ENCODE measurements around the gene SLC16A12.

The SLC16A12 gene

GRCh38 chr10:89505640-89506275 lies 29.6 kb downstream of the SLC16A12 start:
- DNase-seq, result no peak

- DNase-seq, result no peak
These were observed 30.7 kb downstream of the SLC16A12 start for GRCh38 chr10:89504691-89505090.

DNA sequence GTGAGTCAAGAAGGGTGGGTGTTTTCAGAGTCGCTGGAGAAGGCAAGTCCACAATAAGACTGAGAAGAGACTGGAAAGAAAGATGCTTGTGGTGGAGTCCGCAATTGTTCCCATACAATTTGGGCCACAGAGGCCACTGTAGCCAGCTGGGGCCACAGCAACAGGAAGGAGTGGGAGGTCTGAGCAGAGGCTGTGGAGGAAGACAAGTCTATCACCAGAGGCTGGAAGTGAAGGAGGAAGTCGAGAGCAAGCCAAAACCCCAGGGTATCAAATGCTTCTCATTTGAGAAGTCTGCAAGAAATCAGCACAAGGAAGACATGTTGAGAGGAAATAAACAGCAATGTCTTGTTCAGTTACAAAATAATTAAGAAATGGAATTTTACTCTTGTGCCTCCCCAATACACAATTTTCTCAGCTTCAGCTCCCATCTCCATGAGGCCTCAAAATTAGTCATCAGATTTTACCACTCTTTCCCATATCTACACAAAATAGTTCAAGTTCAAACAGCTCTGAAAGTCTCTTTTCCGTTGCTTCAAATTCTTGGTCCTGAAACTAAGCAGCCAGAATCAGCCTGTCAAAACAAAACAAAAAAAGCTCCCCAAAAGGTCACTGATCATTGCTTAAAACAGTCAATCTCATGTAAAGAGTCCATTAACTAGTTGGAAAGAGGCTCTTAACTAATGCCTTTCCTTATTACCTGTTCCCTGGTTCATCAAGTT lies 31.6 kb downstream of the SLC16A12 start:
- DNase-seq, result no peak

DNA sequence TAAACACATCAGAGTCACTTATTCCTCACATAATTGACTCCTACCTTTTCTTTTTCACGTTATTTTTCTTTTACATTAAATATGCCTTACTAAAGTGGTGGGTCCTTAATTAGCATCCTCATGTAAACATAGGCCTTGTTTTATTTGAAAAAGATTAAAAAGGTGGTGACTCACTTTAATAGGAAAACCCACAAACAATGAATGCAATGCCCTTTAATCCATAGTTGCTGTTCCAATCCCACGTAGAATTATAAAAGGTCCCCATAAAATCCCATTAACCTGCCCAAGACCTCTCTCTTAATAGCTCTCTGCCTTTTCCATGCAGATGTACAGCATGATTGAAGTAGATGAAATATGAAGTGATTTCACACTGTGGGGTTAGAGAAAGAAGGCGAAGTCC lies 32.2 kb downstream of the SLC16A12 start:
- DNase-seq, result no peak

DNA sequence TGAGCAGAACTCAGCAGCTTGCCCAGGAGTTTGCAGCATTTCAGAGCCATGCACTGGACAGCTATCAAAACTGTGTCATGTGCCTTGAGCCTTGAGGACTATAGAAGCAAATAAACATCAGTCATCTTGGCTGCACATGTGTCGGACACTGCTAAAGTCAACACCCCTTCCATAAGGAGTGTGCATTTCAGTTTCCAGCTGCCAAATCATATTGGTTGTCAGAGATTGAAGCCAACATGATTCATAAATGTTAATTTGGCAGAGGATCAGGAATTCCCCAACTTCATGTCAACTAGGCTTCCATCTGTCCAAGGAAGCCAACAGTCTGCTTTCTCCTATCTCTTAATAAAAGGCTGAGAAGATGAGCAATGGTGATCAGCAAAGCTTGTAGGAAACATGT lies 32.8 kb downstream of the SLC16A12 start:
- DNase-seq, result no peak

DNA sequence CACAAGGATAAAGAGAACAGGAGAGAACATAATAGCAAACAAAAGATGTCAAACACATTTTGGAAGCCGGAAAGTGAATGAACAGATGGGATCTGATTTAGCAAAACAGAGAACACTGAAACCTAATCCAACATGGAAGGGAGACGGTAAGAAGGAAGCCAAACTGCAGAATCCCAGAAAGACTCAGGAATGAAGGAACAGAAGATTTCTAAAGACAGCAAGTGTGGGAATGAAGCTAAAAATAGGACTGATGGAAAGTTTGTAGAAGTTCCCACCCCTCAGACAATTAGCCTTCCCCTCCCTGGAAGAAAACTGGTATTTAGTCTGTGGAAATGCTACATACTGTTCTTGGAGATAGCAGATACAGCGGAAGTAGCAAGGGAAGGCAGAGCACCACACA lies 40.8 kb downstream of the SLC16A12 start:
- no peak for DNase-seq

DNA sequence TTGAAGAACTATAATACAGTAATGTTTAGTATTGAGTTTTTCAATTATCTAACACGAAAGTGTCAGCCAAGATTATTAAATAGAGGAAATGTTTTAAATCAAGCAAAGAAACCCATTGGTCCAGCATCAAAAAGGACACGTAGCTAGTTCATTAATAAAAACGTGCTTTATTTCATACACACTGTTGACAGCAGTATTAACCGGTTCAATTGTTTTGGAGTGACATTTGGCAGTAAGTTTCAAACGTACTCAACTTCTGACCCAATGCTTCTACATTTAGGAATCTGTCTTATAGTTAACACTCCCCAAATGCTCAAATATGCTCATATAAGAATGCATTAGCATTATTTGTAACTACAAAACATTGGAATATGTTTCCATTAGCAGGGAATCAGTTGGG lies 41.3 kb downstream of the SLC16A12 start:
- no peak for DNase-seq

GRCh38 chr10:89491932-89492331 lies 43.5 kb downstream of the SLC16A12 start:
- DNase-seq, result no peak

- DNase-seq, result no peak
These were observed 44.6 kb downstream of the SLC16A12 start for GRCh38 chr10:89490596-89491335.

DNA sequence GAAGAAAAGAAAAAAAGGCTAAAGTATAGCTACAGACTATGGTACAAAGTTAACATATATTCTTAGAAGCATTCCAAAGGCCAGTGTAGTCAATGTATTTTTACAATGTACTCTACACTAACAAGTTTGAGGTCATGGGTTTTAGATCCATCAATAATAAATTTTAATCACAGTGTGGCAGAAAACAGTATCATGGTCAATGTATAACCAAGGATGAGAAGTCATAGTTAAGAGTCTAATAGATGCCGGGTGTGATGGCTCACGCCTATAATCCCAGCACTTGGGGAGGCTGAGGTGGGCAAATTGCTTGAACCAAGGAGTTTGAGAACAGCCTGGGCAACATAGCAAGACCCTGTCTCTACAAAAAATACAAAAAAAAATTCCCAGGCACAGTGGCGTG lies 53.1 kb downstream of the SLC16A12 start:
- no peak for DNase-seq

- DNase-seq, result no peak
These were observed 53.7 kb downstream of the SLC16A12 start for GRCh38 chr10:89481662-89482061.

DNA sequence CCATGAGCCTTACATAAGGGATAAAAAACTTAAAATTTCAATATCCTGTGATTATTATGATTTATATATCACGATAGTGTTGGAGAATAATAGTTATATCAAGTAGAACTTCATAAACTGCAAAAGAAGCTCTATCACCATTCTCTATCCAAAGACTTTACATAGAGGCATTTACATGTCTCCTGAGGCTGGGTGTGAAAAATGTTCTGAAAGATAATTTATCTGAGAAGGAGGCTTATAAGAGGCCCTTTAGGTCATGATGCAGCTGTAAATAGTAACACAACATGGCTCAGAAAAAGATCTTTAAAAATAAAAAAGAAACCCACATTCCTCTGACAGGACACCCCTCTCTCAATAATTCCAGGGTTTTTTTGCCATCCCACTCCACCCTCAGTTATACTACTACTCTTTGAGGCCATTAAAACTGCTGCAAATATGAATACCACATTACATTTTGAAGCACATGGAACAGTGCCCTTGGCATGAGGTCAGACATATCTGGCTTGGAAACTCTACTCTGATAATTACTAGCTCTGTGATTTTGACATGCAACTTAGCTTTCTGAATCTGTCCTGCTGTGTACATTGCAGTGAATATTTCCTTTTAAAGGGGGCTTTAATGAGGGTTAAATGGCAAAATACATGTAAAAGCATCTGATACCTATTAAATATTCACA lies 55.5 kb downstream of the SLC16A12 start:
- no peak for DNase-seq

DNA sequence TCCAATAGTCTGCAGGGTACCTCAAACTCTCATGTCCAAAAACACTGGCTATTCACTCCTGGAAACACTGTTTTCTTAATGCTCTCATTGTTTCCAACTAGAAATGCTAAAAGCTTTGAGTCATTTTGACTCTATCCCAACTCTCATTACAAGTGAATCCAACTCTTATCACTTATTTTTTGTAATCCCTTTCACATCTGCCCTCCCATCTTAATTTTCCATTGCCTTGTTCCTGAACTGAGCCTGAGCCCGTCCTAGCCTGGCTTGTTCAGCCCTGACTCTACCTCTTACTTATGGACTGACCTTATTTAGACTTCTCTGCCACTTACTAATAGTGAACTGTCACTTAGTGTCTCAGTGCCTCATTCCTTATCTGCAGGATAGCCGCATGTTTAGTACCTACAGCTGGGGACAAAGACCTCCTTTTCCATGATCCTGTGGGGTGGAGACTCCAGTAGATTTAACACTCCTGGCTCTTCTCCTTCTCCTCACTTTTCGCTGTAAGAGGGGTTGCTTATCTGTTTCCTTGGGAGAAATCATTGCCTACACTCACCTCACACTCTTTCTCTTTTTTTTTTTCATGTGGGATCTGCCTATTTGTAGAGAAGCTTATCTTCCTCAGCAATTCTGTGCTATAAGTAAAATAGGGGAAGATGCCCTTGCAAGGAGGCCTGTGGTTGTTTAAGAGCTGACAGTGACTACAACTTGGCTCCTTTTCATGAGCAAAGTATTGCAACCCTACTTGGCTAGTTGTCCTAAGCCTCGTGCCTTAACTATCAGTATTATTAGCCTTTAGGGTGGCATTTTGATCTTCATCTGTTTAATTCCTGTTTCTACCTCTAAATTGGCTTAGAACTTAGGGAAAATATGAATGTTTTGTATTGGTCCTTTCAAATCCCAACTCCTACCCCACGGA lies 56.4 kb downstream of the SLC16A12 start:
- DNase-seq, result no peak

DNA sequence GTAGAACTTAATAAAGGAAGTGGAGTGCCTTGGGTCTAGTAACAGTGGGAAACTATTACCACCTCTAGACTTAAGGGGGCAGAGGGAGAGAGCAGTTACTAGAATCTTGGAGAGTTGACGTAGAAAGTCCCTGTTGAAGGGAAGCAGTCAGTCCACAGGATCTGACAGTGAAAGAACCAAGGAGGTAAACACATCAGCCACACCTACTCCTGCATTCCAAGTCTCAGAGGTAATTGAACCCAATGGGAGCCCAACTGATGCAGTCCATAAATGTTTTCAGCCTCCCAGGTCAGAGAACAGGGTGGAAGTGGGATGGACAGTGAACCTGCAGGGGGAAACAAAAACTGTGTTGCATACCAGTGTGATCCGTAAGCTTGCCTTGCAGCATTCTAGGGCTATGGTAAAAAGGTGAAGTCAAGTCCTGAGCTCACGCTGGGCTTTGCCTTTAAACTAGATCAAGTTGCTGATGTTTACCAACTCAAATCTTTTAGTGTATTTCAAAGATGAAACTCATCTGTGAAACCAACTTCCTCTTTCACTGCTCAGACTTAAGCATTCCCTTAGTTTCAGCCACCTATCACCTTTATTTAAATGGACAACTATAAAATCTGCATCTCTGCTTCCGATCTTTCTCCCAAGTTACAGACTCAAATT lies 57.2 kb downstream of the SLC16A12 start:
- DNase-seq, result no peak

GRCh38 chr10:89476150-89476549 lies 59.2 kb downstream of the SLC16A12 start:
- DNase-seq, result no peak

DNA sequence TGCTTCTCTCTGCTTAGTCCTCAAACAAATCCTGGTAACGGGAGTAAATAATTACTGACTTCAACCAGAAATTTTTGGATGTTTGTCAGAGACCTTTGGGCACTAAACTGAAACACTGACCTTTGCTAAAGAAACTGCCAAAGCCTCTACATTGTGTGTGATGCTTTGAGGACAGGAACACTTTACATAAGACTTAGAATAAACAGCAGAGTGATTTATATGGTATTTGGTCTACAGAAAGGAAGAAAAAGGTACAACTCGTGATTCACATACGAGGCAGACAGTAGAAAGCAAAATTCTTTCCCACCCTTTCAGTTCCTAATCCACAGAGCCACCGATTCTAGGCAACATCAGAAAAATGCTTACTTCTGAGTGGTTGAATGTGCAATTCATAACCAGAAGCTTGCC lies 59.8 kb downstream of the SLC16A12 start:
- DNase-seq, result no peak

DNA sequence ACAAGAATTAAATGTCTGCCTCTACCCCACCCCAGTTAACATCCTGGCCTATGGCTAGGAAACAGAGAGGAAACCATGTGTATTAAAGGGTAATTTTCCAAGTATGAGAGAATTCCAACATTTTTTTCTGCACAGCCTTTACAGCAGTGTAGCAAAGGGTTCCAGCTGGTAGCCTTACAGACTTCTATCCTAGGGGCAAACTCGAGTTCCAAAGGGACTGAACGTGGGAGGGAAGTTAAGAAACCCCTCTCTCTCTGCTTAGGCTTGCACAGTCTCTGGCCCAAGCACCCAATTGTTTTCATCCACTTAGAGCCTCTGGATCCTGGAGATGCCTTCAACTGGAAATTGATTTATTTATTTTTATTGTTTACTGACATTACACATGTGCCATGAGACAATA lies 60.3 kb downstream of the SLC16A12 start:
- no peak for DNase-seq

DNA sequence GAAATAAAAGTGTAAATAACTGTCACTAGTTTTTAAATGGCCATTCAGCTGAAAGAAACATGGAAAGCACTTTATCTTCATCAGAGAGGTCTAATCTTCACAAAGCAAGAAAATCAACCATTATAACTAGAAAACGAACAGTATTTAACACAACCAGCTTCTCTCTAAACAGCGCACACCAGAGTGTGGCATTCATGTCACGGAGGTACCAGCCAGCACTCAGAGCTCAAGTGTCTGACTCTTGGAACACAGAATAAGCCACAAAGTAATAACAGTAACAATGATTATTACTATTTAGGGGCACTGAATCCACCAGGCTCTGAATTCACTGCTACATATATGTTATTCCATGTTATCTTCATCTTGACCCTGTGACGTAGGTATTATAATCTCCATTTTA lies 60.9 kb downstream of the SLC16A12 start:
- DNase-seq, result no peak

DNA sequence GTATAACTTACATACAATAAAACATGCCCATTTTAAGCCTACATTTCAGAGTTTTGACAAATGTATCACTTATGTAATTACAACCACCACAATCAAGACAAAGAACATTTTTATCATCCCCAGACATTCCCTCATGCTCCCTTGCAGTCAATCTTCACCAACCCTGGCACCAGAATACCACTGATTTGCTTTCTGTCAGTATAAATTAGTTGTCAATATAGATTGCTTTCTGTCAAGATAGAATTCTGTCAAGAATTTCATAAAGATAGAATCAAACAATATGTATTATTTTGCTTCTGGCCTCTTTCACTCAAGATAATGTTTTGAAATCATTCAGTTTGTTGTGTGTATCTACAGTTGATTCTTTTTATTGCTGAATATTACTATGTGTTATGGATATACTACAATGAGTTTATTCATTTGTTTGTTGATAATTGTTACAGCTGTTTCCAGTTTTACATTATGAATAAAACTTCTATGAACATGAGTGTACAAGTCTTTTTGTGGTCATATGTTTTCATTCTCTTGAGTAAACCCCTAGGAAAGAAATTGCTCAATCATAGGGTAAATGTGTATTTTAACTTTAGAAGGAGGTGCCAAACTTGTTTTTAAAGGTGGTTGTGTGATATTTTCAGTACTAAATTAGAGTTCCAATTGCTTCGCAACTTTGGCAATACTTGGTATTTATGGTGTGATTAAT lies 64.1 kb downstream of the SLC16A12 start:
- no peak for DNase-seq

- no peak for DNase-seq
These were observed 64.8 kb downstream of the SLC16A12 start for GRCh38 chr10:89470628-89471027.

- DNase-seq, result no peak
These were observed 65.9 kb downstream of the SLC16A12 start for GRCh38 chr10:89469517-89469916.
